HEK293T (cell line): ENCODE results near the gene CKB.

ENCODE experiments used
- CTCF ChIA-PET: fragments of 350-600 bp; formaldehyde crosslinking; extraction: SDS; loops from one replicate; lab custom pipeline; 2021; ENCODE audit warnings: antibody characterized with exemption, inconsistent platforms; lab: Yijun Ruan, JAX
- POLR2A ChIA-PET: fragments of 350-600 bp; formaldehyde crosslinking; extraction: SDS; loops from one replicate; lab custom pipeline; 2020; ENCODE audit warnings: antibody characterized with exemption, inconsistent platforms; lab: Yijun Ruan, JAX
- DNase-seq: peaks from one replicate; pipeline ENCODE4 v3.0.0; 2012; ENCODE audit warnings: mixed read lengths; ENCODE audit errors: extremely low spot score
- ARNT ChIP-seq: fragments of 450-650 bp; IDR thresholded peaks from 2 replicates; pipeline ENCODE4 v1.6.1; 2017; ENCODE audit warnings: mild to moderate bottlenecking
- BHLHE40 ChIP-seq: fragments of 450-650 bp; IDR thresholded peaks from 2 replicates; pipeline ENCODE4 v1.6.1; 2016; ENCODE audit warnings: mild to moderate bottlenecking, moderate library complexity, borderline replicate concordance
- CTBP1 ChIP-seq: fragments of 450-650 bp; IDR thresholded peaks from 2 replicates; pipeline ENCODE4 v1.6.1; 2016; ENCODE audit warnings: borderline replicate concordance
- ELF4 ChIP-seq: fragments of 450-650 bp; IDR thresholded peaks from 2 replicates; pipeline ENCODE4 v1.6.1; 2017; ENCODE audit warnings: antibody characterized with exemption
- FOXA1 ChIP-seq: fragments of 450-650 bp; IDR thresholded peaks from 2 replicates; pipeline ENCODE4 v1.6.1; 2016; ENCODE audit warnings: mild to moderate bottlenecking
- FOXK2 ChIP-seq: fragments of 450-650 bp; IDR thresholded peaks from 2 replicates; pipeline ENCODE4 v1.6.1; 2016; ENCODE audit warnings: mild to moderate bottlenecking
- FOXM1 ChIP-seq: fragments of 450-650 bp; IDR thresholded peaks from 2 replicates; pipeline ENCODE4 v1.6.1; 2017; ENCODE audit warnings: mild to moderate bottlenecking, borderline replicate concordance
- HDGF ChIP-seq: fragments of 450-650 bp; IDR thresholded peaks from 2 replicates; pipeline ENCODE4 v1.6.1; 2017; ENCODE audit warnings: antibody characterized with exemption, borderline replicate concordance
- L3MBTL2 ChIP-seq: fragments of 450-650 bp; conservative IDR thresholded peaks from 2 replicates; pipeline ENCODE4 v1.6.1; 2016; ENCODE audit warnings: mild to moderate bottlenecking
- LEF1 ChIP-seq: fragments of 450-650 bp; IDR thresholded peaks from 2 replicates; pipeline ENCODE4 v1.6.1; 2017; ENCODE audit warnings: mild to moderate bottlenecking, borderline replicate concordance
- NFRKB ChIP-seq: fragments of 450-650 bp; IDR thresholded peaks from 2 replicates; pipeline ENCODE4 v1.6.1; 2016; ENCODE audit warnings: mild to moderate bottlenecking, moderate library complexity
- SP1 ChIP-seq: fragments of 450-650 bp; IDR thresholded peaks from 2 replicates; pipeline ENCODE4 v1.6.1; 2017
- SUZ12 ChIP-seq: fragments of 450-650 bp; IDR thresholded peaks from 2 replicates; pipeline ENCODE4 v1.6.1; 2016; ENCODE audit warnings: mild to moderate bottlenecking
- TARDBP ChIP-seq: fragments of 450-650 bp; IDR thresholded peaks from 2 replicates; pipeline ENCODE4 v1.6.1; 2016
- ZNF384 ChIP-seq: fragments of 450-650 bp; IDR thresholded peaks from 2 replicates; pipeline ENCODE4 v1.6.1; 2016
- TF ChIP-seq, protein P1 (sequence below): fragments of 450-650 bp; IDR thresholded peaks from 2 replicates; pipeline ENCODE4 v1.6.1; 2016

Gene CKB

DNA sequence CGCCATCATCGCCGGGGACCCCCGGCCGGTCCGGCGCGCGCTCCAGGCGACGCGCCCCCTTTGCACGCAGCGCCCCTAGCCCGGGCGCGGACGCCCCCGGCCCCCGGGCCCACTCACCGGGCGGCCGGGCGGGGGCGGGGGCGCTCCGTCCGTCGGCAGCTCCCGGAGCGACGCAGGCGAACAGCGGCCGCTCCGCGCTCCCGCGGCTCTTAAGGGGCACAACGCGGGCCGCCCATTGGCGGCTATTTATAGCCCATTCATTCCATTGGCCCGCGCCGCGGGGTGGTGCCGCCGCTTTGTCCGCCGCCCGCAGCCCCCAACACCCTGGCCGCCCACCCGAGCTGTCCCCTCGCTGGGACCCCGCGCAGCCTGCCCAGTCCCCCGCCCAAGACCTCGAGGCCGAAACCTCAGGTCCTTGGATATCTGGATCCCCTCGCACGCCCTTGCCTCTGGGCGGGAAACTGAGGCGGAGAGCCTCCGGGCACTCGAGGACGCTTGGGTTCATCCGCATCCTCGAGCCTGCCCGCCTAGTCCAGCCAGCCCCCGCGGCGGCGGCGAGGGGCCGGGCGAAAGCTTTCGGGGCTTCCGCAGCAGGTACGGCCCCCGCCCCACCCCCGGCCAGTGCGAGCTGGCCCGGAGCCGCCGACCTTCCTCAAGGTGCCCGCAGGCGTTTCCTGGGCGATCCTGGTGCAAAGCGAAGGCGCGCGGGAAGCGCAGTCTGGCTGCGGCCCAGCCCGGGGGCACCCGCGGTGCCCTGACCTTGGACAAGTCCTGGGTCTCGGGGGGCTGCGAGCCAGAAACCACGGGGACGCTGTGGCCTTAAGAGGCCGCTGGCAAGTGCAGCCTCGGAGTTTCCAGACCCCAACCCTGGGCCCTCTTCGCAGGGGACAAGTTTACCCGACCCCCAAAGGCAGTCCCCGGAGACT, at the start of gene CKB:
CKB (minus strand) TSS at position 182 of the 926 bp plus-strand sequence. CDS start 337 bp downstream, outside the sequence.
- TF ChIP-seq FOXK2: no peak
- TF ChIP-seq L3MBTL2: peak; percentile 93
- peak; percentile 78; the same call in 1 of the 2 replicates for TF ChIP-seq FOXM1
- no peak for TF ChIP-seq ELF4
- no peak for TF ChIP-seq LEF1
- TF ChIP-seq CTBP1: no peak
- TF ChIP-seq SUZ12: no peak
- TF ChIP-seq, protein P1, sequence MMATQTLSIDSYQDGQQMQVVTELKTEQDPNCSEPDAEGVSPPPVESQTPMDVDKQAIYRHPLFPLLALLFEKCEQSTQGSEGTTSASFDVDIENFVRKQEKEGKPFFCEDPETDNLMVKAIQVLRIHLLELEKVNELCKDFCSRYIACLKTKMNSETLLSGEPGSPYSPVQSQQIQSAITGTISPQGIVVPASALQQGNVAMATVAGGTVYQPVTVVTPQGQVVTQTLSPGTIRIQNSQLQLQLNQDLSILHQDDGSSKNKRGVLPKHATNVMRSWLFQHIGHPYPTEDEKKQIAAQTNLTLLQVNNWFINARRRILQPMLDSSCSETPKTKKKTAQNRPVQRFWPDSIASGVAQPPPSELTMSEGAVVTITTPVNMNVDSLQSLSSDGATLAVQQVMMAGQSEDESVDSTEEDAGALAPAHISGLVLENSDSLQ: no peak
- no peak for TF ChIP-seq NFRKB
- peak; percentile 75; the same call in 1 of the 2 replicates for TF ChIP-seq ARNT
- no peak for TF ChIP-seq TARDBP
- CTCF ChIA-PET: no interaction called here
- POLR2A ChIA-PET: interaction anchor here (0.6 to 6.5 kb wide), 10 partner anchors 8 to 106 kb away, joined by 3 to 83 read pairs (median 6); partner anchors contain the start of genes KLC1 and TRMT61A
- DNase-seq: peak; percentile 85

GRCh38 chr14:103569408-103569807, 46.8 kb upstream of the CKB start:
- ChIA-PET CTCF (interaction anchor here (0.6 to 0.7 kb wide), 2 partner anchors 110 to 178 kb away, joined by 3 to 4 read pairs; no protein-coding TSS in a partner anchor), POLR2A (no interaction called here)
- DNase-seq: no peak
- TF ChIP-seq HDGF (no peak), ARNT (no peak)

- no peak for TF ChIP-seq L3MBTL2
- no peak for TF ChIP-seq ARNT
- no peak for TF ChIP-seq NFRKB
- no peak for TF ChIP-seq CTBP1
- no peak for TF ChIP-seq FOXA1
- TF ChIP-seq FOXM1: no peak
- TF ChIP-seq ZNF384: no peak
- POLR2A ChIA-PET: no interaction called here
- CTCF ChIA-PET: interaction anchor here (0.6 to 2.4 kb wide), 3 partner anchors 11 to 178 kb away, joined by 3 to 6 read pairs (median 4); no protein-coding TSS in a partner anchor
These were observed 46.3 kb upstream of the CKB start for GRCh38 chr14:103568952-103569351.

DNA sequence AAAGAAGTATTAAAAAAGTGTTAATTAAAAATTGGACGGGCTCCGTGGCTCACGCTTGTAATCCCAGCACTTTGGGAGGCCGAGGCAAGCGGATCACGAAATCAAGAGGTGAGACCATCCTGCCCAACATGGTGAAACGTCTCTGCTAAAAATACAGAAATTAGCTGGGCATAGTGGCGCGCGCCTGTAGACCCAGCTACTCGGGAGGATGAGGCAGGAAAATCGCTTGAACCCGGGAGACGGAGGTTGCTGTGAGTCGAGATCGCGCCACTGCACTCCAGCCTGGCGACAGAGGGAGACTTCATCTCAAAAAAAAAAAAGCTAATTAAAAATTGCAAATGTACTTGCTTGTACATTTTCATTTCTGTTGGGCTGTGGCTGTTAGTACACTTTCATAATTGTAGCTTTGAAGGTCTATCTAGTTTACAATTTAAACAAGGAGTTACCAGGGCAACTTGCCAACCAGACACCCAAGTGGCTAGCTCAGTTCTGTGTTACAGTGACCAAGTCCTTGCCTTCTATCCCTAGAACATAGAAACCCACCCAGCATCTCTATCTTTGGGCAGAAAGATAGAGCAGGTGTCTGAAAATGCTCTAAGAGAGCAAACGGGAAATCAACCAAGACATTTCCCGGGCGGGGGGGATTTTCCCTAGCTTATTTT, 41.3 kb upstream of the CKB start:
- POLR2A ChIA-PET: interaction anchor here (1.1 kb wide), 1 partner anchor 13 kb away, joined by 4 read pairs; no protein-coding TSS in a partner anchor

More at GRCh38 chr14:103568952-103569351, 46.3 kb upstream of the CKB start:
- no peak for DNase-seq

DNA sequence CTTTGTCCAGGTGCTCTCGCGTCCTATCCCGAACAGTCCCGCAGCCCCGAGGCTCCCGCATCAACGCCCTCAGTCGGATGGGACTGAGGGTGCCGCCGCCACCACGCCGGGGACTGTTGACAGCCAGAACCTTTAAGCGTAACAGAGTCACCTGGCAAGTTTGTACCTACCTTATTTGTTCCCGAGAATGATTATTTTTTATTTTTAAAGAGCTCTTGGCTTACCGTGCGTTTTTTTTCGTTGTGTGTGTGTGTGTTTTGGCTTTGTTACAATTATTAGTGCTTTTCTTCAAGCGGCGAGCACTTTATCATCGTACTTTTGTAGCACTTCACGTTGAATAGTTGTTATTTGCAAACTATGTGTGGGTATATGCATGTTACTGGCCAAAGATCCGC, 40.6 kb upstream of the CKB start:
- TF ChIP-seq SP1: no peak
- no peak for TF ChIP-seq ZNF384
- no peak for TF ChIP-seq FOXM1
- no peak for TF ChIP-seq FOXA1
- TF ChIP-seq ARNT: no peak
- no peak for TF ChIP-seq CTBP1
- no peak for TF ChIP-seq BHLHE40
- TF ChIP-seq HDGF: no peak
- TF ChIP-seq, protein P1: no peak
- no peak for TF ChIP-seq LEF1
- TF ChIP-seq ELF4: no peak
- TF ChIP-seq TARDBP: no peak
- CTCF ChIA-PET: no interaction called here
- DNase-seq: no peak
- POLR2A ChIA-PET: no interaction called here

More for the DNA sequence above, 41.3 kb upstream of the CKB start:
- CTCF ChIA-PET: interaction anchor here (0.6 to 0.9 kb wide), 2 partner anchors 115 to 511 kb away, joined by 3 to 4 read pairs; no protein-coding TSS in a partner anchor
- TF ChIP-seq CTBP1: no peak
- no peak for TF ChIP-seq BHLHE40
- TF ChIP-seq NFRKB: no peak
- TF ChIP-seq FOXA1: no peak
- TF ChIP-seq ZNF384: no peak
- TF ChIP-seq, protein P1: no peak
- no peak for TF ChIP-seq L3MBTL2
- TF ChIP-seq SP1: no peak
- no peak for TF ChIP-seq LEF1
- TF ChIP-seq FOXK2: no peak
- no peak for TF ChIP-seq SUZ12
- TF ChIP-seq TARDBP: no peak
- no peak for TF ChIP-seq ELF4
- no peak for DNase-seq
